ENCODE results near the gene TMEM156.

- TF ChIP-seq POLR2A (IDR thresholded peaks at IDR 0.05): no peak
- TF ChIP-seq CTCF (IDR thresholded peaks at IDR 0.05): no peak
These were observed 74.9 kb downstream of the TMEM156 start for GRCh38 chr4:38957261-38957815.

Measured in vagina (tissue), 2 donors.